ENCODE data around the gene PJA1.

DNA sequence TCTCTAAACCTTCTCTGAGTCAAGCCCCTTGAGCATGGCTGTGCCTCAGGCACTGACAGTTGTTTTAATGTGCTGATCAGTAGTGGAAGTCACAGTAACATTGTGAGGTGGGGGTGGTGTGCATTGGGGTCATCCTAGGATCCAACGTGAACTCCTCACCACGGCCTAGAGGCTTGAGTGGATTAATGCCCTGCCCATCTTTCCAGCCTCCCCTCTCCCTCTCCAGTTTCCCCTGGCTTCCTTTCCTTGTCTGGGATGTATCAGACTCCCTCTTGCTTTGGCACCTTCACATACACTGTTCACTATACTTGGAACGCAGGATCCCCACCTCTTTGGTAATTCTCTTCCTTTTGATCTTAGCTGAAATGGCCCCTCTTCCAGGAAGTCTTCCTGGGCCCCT lies 13.3 kb upstream of the PJA1 start:
- TF ChIP-seq, protein P1, sequence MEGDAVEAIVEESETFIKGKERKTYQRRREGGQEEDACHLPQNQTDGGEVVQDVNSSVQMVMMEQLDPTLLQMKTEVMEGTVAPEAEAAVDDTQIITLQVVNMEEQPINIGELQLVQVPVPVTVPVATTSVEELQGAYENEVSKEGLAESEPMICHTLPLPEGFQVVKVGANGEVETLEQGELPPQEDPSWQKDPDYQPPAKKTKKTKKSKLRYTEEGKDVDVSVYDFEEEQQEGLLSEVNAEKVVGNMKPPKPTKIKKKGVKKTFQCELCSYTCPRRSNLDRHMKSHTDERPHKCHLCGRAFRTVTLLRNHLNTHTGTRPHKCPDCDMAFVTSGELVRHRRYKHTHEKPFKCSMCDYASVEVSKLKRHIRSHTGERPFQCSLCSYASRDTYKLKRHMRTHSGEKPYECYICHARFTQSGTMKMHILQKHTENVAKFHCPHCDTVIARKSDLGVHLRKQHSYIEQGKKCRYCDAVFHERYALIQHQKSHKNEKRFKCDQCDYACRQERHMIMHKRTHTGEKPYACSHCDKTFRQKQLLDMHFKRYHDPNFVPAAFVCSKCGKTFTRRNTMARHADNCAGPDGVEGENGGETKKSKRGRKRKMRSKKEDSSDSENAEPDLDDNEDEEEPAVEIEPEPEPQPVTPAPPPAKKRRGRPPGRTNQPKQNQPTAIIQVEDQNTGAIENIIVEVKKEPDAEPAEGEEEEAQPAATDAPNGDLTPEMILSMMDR (IDR thresholded peaks at IDR 0.05): no peak
- TF ChIP-seq POLR2A (IDR thresholded peaks at IDR 0.05): no peak

Data from prostate gland (tissue), 2 donors.